Right renal pelvis (tissue), 4 donors: ENCODE data around the gene PCED1B. TPM values are rescaled to one million over a fixed set of nuclear protein-coding genes. Genes with fewer than 3 reads are reported as not detected.
"Not testable (repeated sequence)": the region's sequence is repeated elsewhere in the genome, so short reads cannot be mapped to it uniquely, and the experiment has no call there.

Source experiments
- DNase-seq, 4 donors: peaks; one replicate each; pipeline ENCODE4 v3.0.0-alpha.2; 2013; ENCODE audit warnings: low read depth in 4 of 4, low spot score in 3 of 4, missing footprints in 1 of 4
- polyA plus RNA-seq, 4 donors: library from polyadenylated mRNA; unstranded; fragments of 120-200 nt; gene quantifications; one replicate each; pipeline ENCODE4 v1.2.1, GENCODE V29; 2013; ENCODE audit not compliant: insufficient read length in 4 of 4

The PCED1B gene
- polyA plus RNA-seq, 4 donors: 4.0 to 5.3 (median 4.4) TPM

GRCh38 chr12:47202176-47202575 is 122.8 kb downstream of the PCED1B start:
- DNase-seq: no peak

GRCh38 chr12:47205532-47206449 is 126.4 kb downstream of the PCED1B start:
- no peak for DNase-seq

DNA sequence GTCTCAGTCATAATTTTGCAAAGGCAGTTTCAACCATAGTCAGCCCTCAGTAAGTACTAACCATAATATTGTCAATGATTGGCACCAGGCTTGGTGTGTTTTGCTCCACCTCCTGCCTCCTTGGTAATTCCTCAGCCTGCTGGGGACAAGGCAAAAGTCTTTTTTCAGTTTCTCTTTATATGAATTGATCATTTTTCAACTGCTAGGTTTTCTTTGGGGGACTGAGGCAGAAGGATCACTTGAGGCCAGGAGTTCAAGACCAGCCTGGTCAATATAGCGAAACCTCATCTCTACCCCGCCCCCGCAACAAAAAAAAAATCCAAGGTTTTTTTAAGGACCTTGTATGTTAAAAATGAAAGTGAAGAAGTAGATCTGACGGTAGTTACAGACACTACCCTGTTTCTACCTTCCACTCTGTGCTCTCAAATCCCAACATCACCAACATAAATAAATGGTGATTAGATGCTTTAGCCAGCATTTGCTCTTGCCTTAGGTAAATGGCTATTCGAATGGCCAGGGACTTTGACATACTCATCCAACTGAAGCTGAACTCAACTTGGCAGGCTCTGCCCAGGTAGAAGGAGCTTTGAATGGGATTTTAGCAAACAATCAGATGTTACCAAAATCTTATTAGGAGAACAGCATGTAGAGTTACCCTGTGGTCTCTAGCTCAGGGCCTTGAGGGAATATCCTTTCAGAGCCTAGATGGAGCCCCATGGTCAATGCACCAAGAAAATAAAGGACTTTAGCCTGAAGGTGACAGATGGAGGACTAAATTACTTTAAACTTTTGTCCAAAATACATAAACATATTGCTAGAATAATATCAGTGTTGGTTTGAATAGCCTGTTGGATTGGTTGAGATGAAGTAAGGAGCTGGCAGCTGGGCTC is 127.3 kb downstream of the PCED1B start:
- DNase-seq: no peak

DNA sequence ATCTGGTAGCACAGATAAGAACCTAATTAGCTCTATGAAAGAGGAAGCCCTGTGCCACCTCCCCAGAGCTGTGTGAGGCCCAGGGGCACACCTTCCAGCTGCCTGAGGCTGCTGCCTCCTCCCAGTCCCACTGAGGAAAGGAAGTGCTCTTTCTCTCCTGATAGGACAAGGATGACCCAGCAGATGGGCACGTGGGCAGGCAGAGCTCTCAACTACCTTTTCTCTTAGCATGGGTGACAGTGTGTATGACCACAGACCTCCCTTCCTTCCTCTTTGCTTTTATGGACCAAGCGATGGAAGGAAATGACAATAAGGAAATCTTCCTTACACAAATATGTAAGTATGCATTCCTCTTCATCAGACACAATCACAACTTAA is 127.9 kb downstream of the PCED1B start:
- DNase-seq: no peak

- DNase-seq: no peak
These were observed 128.4 kb downstream of the PCED1B start for GRCh38 chr12:47207829-47208248.

- no peak for DNase-seq
These were observed 129.6 kb downstream of the PCED1B start for GRCh38 chr12:47209014-47209413.

DNA sequence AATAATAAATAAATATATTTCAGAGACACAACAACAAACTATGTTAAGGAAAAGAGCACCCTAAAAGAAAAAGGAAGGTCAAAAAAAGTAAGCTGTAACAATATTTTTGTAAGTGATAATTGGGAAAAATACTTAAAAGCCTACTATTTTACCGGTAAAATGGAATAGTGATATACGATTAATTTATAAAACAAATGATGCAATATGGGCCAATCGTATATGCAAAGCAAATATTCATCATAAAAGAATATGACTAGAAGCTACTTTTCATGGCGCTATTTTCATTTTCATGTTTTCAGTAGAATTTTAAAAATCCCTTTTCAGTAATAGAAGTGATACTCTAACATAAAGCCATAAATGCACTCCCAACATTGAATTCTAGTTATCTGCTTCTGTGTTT is 131.4 kb downstream of the PCED1B start:
- DNase-seq: no peak

DNA sequence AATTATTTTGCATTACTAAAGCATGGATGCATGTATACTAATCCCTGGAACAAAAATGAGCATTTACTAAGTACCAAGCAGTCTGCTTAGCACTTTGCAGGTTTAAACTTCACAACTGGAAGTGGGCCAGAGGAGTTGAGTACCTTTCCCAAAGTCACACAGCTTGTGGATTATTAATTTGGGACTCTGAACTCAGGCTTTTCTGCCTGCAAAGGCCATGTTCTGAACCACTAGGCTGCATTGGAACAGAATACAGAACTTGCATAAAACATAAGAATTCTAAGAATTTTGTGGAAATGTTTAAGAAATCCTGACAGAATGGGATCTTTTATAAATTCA is 133.2 kb downstream of the PCED1B start:
- no peak for DNase-seq

DNA sequence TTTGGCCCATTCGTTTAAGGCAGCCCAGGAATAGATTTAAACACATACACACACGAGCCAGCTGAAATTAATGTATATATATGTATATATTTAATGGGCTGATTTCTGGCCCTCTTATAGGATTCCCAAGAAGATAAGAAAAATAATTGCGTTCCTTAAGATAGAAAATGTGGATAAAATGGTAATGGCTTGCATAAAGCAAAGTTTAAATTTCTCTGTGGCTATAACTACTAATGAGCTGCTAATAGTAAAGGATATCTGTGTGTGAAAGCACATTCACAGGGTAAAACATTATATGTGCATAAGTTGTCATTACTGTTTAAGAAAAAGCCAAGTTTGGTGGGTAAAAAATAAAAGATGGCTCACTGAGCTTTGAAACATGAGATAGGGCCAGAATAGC is 134.0 kb downstream of the PCED1B start:
- no peak for DNase-seq

DNA sequence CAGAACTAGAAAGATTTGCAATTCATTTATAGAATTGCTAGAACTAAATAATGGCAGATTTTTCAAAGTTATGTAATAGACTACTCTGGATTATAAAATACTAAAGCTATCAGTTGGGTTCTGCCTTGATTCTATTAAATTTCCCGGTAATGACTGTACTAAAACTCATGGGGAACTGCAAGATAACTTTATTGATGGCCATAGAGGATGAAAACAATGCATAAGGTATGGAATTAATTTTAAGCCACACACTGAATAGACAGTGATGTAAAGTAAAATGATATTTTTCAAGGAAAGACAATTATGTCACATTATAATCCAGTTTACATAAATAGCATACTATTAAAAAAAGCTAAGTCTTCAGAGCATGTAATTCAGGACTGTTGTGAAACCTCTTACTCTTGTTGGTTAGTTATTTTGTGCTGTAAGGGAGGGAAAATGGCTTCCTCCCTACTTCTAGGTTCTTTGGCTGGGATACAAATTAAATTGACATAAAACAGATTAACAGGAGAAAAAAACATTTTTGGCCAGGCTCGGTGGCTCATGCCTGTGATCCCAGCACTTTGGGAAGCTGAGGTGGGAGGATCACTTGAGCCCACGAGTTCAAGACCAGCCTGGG is 134.7 kb downstream of the PCED1B start:
- no peak for DNase-seq

DNA sequence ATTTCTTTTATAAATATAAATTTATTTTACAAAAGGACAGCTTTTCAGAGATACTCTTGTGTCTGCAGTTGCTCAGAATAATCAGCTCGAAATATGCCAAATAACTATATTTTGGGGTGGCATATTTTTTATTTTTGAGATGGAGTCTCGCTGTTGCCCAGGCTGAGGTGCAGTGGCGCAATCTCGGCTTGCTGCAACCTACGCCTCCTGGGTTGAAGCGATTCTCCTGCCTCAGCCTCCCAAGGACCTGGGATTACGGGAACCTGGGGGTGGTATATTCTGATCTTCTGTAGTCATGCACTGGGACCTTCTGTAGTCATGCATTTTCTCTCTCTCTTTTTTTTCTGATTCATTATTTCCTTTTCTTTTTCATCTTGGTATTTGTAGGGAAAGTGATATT is 135.3 kb downstream of the PCED1B start:
- DNase-seq: no peak

- no peak for DNase-seq
These were observed 136.8 kb downstream of the PCED1B start for GRCh38 chr12:47216150-47216677.

- DNase-seq: not testable (repeated sequence)
These were observed 138.1 kb downstream of the PCED1B start for GRCh38 chr12:47217595-47217869.

- no peak for DNase-seq
These were observed 138.8 kb downstream of the PCED1B start for GRCh38 chr12:47218191-47218654.

DNA sequence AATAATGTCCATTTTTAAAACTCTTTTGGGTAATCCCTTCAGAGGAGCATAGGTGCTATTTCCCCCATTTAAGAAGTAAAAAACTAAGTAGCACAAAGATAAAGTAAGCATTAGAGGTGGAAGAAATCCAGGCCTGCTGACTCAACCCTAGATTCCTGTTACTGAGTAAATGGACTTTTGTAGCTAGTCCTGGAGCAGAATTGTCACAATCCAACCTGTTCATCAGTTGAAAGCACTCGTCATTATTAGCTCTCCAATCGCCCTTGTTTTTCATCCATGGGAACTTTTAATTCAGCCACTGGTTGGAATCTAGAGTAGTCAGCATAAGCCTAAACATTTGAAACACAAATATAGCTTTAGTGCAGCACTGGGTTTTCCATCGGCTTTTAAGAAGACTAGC is 139.8 kb downstream of the PCED1B start:
- no peak for DNase-seq

GRCh38 chr12:47221256-47222023 is 142.0 kb downstream of the PCED1B start:
- DNase-seq: no peak

DNA sequence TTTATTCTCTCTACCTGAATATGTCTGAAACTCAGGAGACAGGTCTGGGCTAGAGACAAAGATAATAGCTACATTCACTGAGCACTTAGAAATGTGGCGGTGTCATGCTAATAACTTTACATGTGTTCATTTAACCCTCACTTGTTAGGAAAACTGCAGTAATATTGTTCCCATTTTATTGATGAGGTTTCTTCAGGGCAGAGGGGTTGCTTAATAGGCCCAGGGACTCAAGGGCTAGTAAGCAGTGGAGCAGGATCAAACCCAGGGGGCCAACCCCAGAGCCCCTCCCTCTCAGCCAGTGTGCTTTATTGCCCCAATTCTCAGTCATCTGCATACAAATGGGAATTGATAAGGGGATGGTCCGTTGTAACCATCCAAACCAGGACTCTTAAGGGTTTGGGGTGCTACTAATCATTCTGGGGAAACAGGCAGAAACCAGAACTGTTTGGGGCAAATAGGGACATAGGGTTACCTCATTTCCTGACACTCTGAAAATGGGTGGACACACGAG is 143.2 kb downstream of the PCED1B start:
- DNase-seq: no peak

DNA sequence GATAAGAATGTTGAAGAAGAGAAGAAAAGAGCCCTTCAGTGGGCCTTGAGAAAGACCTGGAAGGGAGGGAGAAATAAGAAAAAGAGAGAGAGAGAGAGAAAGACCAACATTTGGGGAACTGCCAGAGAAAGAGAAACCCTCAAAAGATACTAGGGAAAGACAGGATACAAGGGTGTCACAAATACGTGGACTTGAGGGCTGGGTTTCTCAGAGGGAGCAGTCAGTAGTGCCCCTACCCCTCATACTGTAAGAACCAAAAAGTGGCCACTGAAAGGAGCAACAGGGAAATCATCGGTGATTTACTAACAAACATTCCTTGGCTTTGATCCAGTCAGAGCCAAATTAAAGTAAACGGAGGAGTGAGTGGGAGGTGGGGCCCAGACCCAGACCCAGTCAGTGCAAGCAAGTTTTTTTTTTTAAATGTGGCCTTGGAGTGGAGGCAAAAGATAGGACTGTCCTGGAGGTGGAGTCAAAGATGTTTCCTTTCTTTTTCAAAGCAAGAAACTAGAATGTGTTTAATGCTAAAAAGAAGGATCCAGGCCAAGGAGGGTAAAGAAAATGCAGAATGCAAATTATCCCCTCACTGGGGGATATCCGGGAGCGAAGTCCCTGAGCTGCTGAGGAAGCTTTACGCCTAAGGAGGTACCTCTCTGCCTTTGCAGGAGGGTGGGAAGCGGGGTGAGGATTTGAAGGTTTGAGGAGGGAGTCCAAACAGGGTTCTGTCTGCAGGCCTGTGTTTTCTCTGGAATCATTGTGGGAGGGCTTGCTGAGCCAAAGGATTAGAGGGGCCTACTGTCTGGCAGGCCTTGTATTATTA is 143.8 kb downstream of the PCED1B start:
- peak in 1 of 4 donors; percentile 16 for DNase-seq

DNA sequence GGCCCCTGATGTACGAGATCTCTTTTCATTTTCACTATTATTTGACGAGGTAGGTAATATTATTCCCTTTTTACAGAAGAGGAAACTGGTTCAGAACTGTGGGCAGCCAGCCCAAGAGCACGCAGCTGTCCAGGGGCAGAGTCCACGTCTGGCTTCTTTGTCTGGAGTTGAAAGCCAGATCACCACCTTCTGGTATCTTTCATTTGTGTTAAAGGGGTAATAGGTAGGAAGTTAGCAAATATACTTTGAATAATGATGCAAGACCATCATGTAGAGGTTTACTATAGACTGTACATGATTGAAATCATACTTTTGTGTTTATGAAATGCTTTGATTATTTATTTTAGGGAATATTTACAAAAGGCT is 144.4 kb downstream of the PCED1B start:
- no peak for DNase-seq
